OCI-LY7 (cell line): Measurements from ENCODE around the gene WDFY2. TPM values are rescaled to one million over a fixed set of nuclear protein-coding genes. Genes with fewer than 3 reads are reported as not detected.

ENCODE experiments used
- BruUV-seq: library from RNA; stranded (reverse); fragments of 400-500 nt; replicated peaks from 2 replicates; lab custom pipeline; 2021; lab: Mats Ljungman, UMichigan
- CTCF ChIA-PET: fragments of 300-600 bp; sonication (Branson Sonifier 250); formaldehyde crosslinking; loops from one replicate; lab custom pipeline; 2022; ENCODE audit warnings: antibody characterized with exemption; ENCODE audit not compliant: unreplicated experiment; lab: Charles Lee
- POLR2A ChIA-PET: fragments of 300-600 bp; sonication (Branson Sonifier 250); formaldehyde crosslinking; loops from one replicate; lab custom pipeline; 2022; ENCODE audit warnings: antibody characterized with exemption; lab: Charles Lee
- DNase-seq: peaks from one replicate; pipeline ENCODE4 v3.0.0-alpha.2; 2015; ENCODE audit warnings: low spot score
- H2AFZ ChIP-seq: fragments of 200-600 bp; sonication (generic), shearing (Covaris generic); 2 replicates; pipeline ENCODE4 v1.6.1; 2014; ENCODE audit warnings: mild to moderate bottlenecking, antibody characterized with exemption, low read length, moderate library complexity
- H3K27ac ChIP-seq: fragments of 200-600 bp; sonication (generic); 2 replicates; pipeline ENCODE4 v1.5.1; 2014; ENCODE audit warnings: mixed run types, low read depth, mild to moderate bottlenecking, moderate library complexity, low read length, inconsistent platforms; ENCODE audit not compliant: poor library complexity, severe bottlenecking
- H3K36me3 ChIP-seq: fragments of 200-600 bp; sonication (generic); 2 replicates; pipeline ENCODE4 v1.6.1; 2014; ENCODE audit warnings: mild to moderate bottlenecking, antibody characterized with exemption, low read length, moderate library complexity, mixed read lengths; ENCODE audit not compliant: insufficient read depth
- H3K4me1 ChIP-seq: fragments of 200-600 bp; sonication (generic); 2 replicates; pipeline ENCODE4 v1.5.1; 2014; ENCODE audit warnings: mild to moderate bottlenecking, low read length; ENCODE audit not compliant: insufficient read depth, poor library complexity, severe bottlenecking
- H3K4me2 ChIP-seq: fragments of 200-600 bp; sonication (generic); 2 replicates; pipeline ENCODE4 v1.6.1; 2014; ENCODE audit warnings: mild to moderate bottlenecking, low read length
- H3K4me3 ChIP-seq: fragments of 200-600 bp; sonication (generic); 2 replicates; pipeline ENCODE4 v1.5.1; 2014; ENCODE audit warnings: mild to moderate bottlenecking, low read depth, low read length; ENCODE audit not compliant: poor library complexity, severe bottlenecking
- H3K79me2 ChIP-seq: fragments of 200-600 bp; sonication (generic); 2 replicates; pipeline ENCODE4 v1.6.1; 2016; ENCODE audit warnings: low read depth, mild to moderate bottlenecking, low read length, moderate library complexity, mixed read lengths; ENCODE audit not compliant: insufficient read depth
- H3K9me2 ChIP-seq: fragments of 200-600 bp; sonication (generic); 2 replicates; pipeline ENCODE4 v1.6.1; 2016; ENCODE audit warnings: mild to moderate bottlenecking, low read length, mixed read lengths; ENCODE audit not compliant: insufficient read depth
- H3K9me3 ChIP-seq: fragments of 200-600 bp; sonication (generic); 2 replicates; pipeline ENCODE4 v1.6.1; 2014; ENCODE audit warnings: mild to moderate bottlenecking, mixed run types, low read length, mixed read lengths
- H4K20me1 ChIP-seq: fragments of 200-600 bp; sonication (generic); 2 replicates; pipeline ENCODE4 v1.6.1; 2014; ENCODE audit warnings: mild to moderate bottlenecking, antibody characterized with exemption, low read length, moderate library complexity, mixed read lengths; ENCODE audit not compliant: insufficient read depth
- EZH2phosphoT487 ChIP-seq: fragments of 200-600 bp; sonication (generic); IDR thresholded peaks from 2 replicates; pipeline ENCODE4 v1.6.1; 2018; ENCODE audit warnings: low read depth, borderline replicate concordance, mild to moderate bottlenecking, mixed run types, antibody characterized with exemption, low read length, moderate library complexity, mixed read lengths
- intact Hi-C: fragments of 100-400 bp; cut with micrococcal nuclease; formaldehyde crosslinking; loops from one replicate; pipeline ENCODE4 v1.10.0; 2022; ENCODE audit not compliant: unreplicated experiment
- total RNA-seq, 2 experiments: library from RNA; depleted of rRNA in 1 of 2; stranded (reverse); fragments of >200 nt in 1 of 2; shearing (Covaris generic) in 1 of 2; gene quantifications; 2 replicates each; pipeline ENCODE4 v1.2.3, GENCODE V29; 2014 to 2022
- TF ChIP-seq, protein P1 (sequence below): fragments of 200-600 bp; sonication (generic); conservative IDR thresholded peaks from 2 replicates; pipeline ENCODE4 v1.5.1; 2014; ENCODE audit warnings: mild to moderate bottlenecking, antibody characterized with exemption, low read length, moderate library complexity, mixed read lengths

WDFY2 gene
- total RNA-seq, 2 experiments from 2014 or later = 6.4 to 18.1 TPM

DNA sequence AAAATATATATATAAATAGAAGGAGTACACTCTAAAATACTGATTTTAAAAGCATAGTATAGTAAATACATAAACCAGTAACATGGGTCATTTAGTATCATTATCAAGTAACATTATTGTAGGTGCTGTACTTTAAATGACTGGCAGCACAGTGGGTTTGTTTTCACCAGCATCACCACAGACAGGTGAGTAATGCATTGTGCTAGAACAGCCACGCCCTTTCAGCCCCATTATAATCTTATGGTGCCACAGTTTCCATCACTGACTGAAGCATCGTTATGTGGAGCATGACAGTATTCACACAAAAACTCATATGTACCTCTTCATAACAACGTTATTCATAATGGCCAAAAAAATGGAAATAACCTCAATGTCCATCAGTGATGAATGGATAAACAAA lies 131.4 kb downstream of the WDFY2 start:
- Histone ChIP-seq H3K27ac (no peak overlapping the region), H3K4me3 (no peak overlapping the region), H3K36me3 (no peaks in the 10 kb centered on the region), H2AFZ (no peak overlapping the region), H3K9me2 (no peaks in the 10 kb centered on the region), H3K4me1 (no peaks in the 10 kb centered on the region), H3K9me3 (no peaks in the 10 kb centered on the region), H4K20me1 (no peaks in the 10 kb centered on the region), H3K79me2 (no peaks in the 10 kb centered on the region), H3K4me2 (no peak overlapping the region)
- ChIA-PET POLR2A (no interaction called here), CTCF (no interaction called here)
- TF ChIP-seq EZH2phosphoT487 = no peak
- TF ChIP-seq, protein P1, sequence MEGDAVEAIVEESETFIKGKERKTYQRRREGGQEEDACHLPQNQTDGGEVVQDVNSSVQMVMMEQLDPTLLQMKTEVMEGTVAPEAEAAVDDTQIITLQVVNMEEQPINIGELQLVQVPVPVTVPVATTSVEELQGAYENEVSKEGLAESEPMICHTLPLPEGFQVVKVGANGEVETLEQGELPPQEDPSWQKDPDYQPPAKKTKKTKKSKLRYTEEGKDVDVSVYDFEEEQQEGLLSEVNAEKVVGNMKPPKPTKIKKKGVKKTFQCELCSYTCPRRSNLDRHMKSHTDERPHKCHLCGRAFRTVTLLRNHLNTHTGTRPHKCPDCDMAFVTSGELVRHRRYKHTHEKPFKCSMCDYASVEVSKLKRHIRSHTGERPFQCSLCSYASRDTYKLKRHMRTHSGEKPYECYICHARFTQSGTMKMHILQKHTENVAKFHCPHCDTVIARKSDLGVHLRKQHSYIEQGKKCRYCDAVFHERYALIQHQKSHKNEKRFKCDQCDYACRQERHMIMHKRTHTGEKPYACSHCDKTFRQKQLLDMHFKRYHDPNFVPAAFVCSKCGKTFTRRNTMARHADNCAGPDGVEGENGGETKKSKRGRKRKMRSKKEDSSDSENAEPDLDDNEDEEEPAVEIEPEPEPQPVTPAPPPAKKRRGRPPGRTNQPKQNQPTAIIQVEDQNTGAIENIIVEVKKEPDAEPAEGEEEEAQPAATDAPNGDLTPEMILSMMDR = no peak
- DNase-seq = no peak
- intact Hi-C loops = no loop called here
- BruUV-seq = no TSS peak

DNA sequence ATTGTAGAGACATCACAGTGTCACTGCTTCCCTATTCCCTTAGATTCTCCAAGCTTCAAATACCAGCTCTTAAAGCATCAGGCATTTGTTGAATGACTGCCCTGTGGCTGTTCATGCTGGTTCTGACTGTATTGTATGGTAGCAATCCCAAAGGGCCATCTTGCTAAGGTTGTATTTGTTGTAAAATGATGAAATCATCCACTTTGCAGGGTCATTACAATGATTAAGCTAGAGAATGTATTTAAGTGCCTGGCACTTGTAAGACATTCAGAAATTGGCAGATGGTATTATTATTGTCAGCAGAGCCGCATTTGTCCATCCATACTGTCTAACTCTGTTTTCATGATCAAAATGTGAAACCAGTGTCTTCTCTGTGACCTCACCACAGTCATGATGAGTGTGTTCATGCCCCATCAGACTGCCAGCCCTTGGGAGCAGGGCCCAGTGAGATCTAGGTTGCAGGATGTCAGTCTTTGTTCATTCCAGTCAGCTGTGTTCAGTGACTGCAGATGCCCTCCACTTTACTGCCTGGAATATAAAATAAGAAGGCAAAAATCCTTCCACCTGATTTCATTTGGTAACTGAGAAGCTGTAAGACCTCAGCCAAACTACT lies 133.6 kb downstream of the WDFY2 start:
- POLR2A ChIA-PET = no interaction called here

GRCh38 chr13:51719394-51719793 lies 135.1 kb downstream of the WDFY2 start:
- TF ChIP-seq, protein P1 = no peak
- TF ChIP-seq EZH2phosphoT487 = no peak
- CTCF ChIA-PET = no interaction called here

More for the DNA sequence above, 133.6 kb downstream of the WDFY2 start:
- Histone ChIP-seq H3K27ac (no peak overlapping the region), H3K36me3 (no peaks in the 10 kb centered on the region), H3K79me2 (no peaks in the 10 kb centered on the region), H3K4me2 (no peak overlapping the region), H4K20me1 (no peaks in the 10 kb centered on the region), H3K9me2 (no peaks in the 10 kb centered on the region), H3K9me3 (no peaks in the 10 kb centered on the region), H2AFZ (no peak overlapping the region), H3K4me1 (no peaks in the 10 kb centered on the region), H3K4me3 (no peak overlapping the region)
- no peak for TF ChIP-seq EZH2phosphoT487
- TF ChIP-seq, protein P1 = no peak
- no peak for DNase-seq
- CTCF ChIA-PET = interaction anchor here (0.5 kb wide), 1 partner anchor 58 kb away, joined by 4 read pairs; no protein-coding TSS in a partner anchor
- BruUV-seq = no TSS peak
- intact Hi-C loops = no loop called here

More at GRCh38 chr13:51719394-51719793, 135.1 kb downstream of the WDFY2 start:
- DNase-seq = no peak
- no peak overlapping the region for H3K4me3 ChIP-seq
- H3K9me2 ChIP-seq = no peaks in the 10 kb centered on the region
- no peaks in the 10 kb centered on the region for H3K79me2 ChIP-seq
- BruUV-seq = no TSS peak
- intact Hi-C loops = no loop called here
- H3K4me2 ChIP-seq = no peak overlapping the region
- H2AFZ ChIP-seq = no peak overlapping the region
- no peaks in the 10 kb centered on the region for H4K20me1 ChIP-seq
- H3K9me3 ChIP-seq = no peaks in the 10 kb centered on the region
- H3K36me3 ChIP-seq = no peaks in the 10 kb centered on the region
- no peaks in the 10 kb centered on the region for H3K4me1 ChIP-seq
- POLR2A ChIA-PET = no interaction called here
- no peak overlapping the region for H3K27ac ChIP-seq
